H1 (cell line): ENCODE results near the gene DDX47. TPM values are rescaled to one million over a fixed set of nuclear protein-coding genes. Genes with fewer than 3 reads are reported as not detected.

ENCODE experiments used
- CTCF ChIA-PET: fragments of 300-600 bp; sonication (Branson Sonifier 250); formaldehyde crosslinking; loops from one replicate; lab custom pipeline; 2021; ENCODE audit not compliant: partially characterized antibody; lab: Charles Lee
- POLR2A ChIA-PET: fragments of 300-600 bp; sonication (Branson Sonifier 250); formaldehyde crosslinking; loops from one replicate; lab custom pipeline; 2021; ENCODE audit warnings: inconsistent platforms; ENCODE audit not compliant: partially characterized antibody; lab: Charles Lee
- DNase-seq, 2 experiments: peaks; one replicate each; pipeline versions ENCODE4 v3.0.0 to v3.0.0-alpha.2; 2010 to 2022; ENCODE audit warnings: low spot score in 2 of 2, low read depth in 1 of 2, mixed read lengths in 1 of 2
- FAIRE-seq: peaks from 2 replicates; lab custom pipeline; 2011; peaks lifted over from hg19 to GRCh38; lab: Jason Lieb, UNC
- H2AFZ ChIP-seq: 2 replicates; pipeline ENCODE4 v1.8.1; 2012; ENCODE audit warnings: low read length, inconsistent platforms
- H2AK5ac ChIP-seq: 2 replicates; pipeline ENCODE4 v1.6.1; 2013; ENCODE audit warnings: low read depth, low read length
- H2BK120ac ChIP-seq: replicated peaks from 2 replicates; pipeline ENCODE3; 2013; ENCODE audit warnings: low read depth, low read length, inconsistent platforms
- H2BK12ac ChIP-seq: 2 replicates; pipeline ENCODE4 v1.6.1; 2013; ENCODE audit warnings: low read depth, low read length
- H2BK15ac ChIP-seq: 2 replicates; pipeline ENCODE4 v1.6.1; 2013; ENCODE audit warnings: low read length
- H2BK20ac ChIP-seq: 2 replicates; pipeline ENCODE4 v1.6.1; 2013; ENCODE audit warnings: low read length
- H2BK5ac ChIP-seq: 2 replicates; pipeline ENCODE4 v1.6.1; 2013; ENCODE audit warnings: low read depth, low read length
- H3K14ac ChIP-seq: 2 replicates; pipeline ENCODE4 v1.6.1; 2013; ENCODE audit warnings: inconsistent platforms; ENCODE audit not compliant: insufficient read length
- H3K18ac ChIP-seq: 2 replicates; pipeline ENCODE4 v1.6.1; 2013; ENCODE audit warnings: low read length; ENCODE audit errors: extremely low read depth
- H3K23ac ChIP-seq: 2 replicates; pipeline ENCODE4 v1.6.1; 2013; ENCODE audit warnings: inconsistent platforms; ENCODE audit not compliant: insufficient read length
- H3K23me2 ChIP-seq: 2 replicates; pipeline ENCODE4 v1.6.1; 2013; ENCODE audit warnings: low read depth, low read length
- H3K27ac ChIP-seq: 2 replicates; pipeline ENCODE4 v1.6.1; 2011; ENCODE audit warnings: low read depth, low read length, inconsistent platforms
- H3K27me3 ChIP-seq, 4 experiments: replicated peaks in 1 of 4; 1 replicate in 1 of 4; 2 replicates in 3 of 4; pipeline versions ENCODE4 v1.6.1 to v1.8.1; 2011 to 2013; ENCODE audit warnings: low read length in 3 of 4, mild to moderate bottlenecking in 3 of 4, inconsistent platforms in 2 of 4, mixed read lengths in 2 of 4, moderate library complexity in 1 of 4; ENCODE audit not compliant: control insufficient read depth in 3 of 4, insufficient read depth in 3 of 4; ENCODE audit errors: extremely low read depth in 1 of 4
- H3K36me3 ChIP-seq, 4 experiments: 2 replicates each; pipeline versions ENCODE4 v1.6.1 to v1.8.1; 2011 to 2013; ENCODE audit warnings: mild to moderate bottlenecking in 4 of 4, low read length in 3 of 4, moderate library complexity in 2 of 4, control low read depth in 1 of 4, inconsistent platforms in 1 of 4; ENCODE audit not compliant: insufficient read depth in 4 of 4, control insufficient read depth in 2 of 4
- H3K4ac ChIP-seq: replicated peaks from 2 replicates; pipeline ENCODE3; 2013; ENCODE audit warnings: low read length, low read depth, mixed read lengths, inconsistent platforms; ENCODE audit not compliant: insufficient read length
- H3K4me1 ChIP-seq, 4 experiments: replicated peaks in 1 of 4; 1 replicate in 1 of 4; 2 replicates in 3 of 4; pipeline versions ENCODE4 v1.6.1 to v1.8.1; 2011 to 2013; ENCODE audit warnings: low read length in 3 of 4, inconsistent platforms in 2 of 4, mixed read lengths in 1 of 4; ENCODE audit not compliant: insufficient read depth in 4 of 4, control insufficient read depth in 3 of 4
- H3K4me2 ChIP-seq, 2 experiments: 2 replicates each; pipeline versions ENCODE4 v1.6.1 to v1.8.1; 2011 to 2013; ENCODE audit warnings: low read depth in 2 of 2, low read length in 2 of 2, control low read depth in 1 of 2, inconsistent platforms in 1 of 2, mild to moderate bottlenecking in 1 of 2; ENCODE audit not compliant: insufficient read depth in 1 of 2
- H3K4me3 ChIP-seq, 4 experiments: fragments of 200-600, 300-600 bp in 1 of 4; sonication (generic), shearing (Covaris generic), sonication (Bioruptor Twin) in 1 of 4; 2 replicates each; pipeline versions ENCODE4 v1.5.1 to v1.8.1; 2011 to 2016; ENCODE audit warnings: low read length in 4 of 4, low read depth in 3 of 4, control low read depth in 2 of 4, inconsistent platforms in 2 of 4, mild to moderate bottlenecking in 2 of 4, mixed read lengths in 1 of 4, moderate library complexity in 1 of 4; ENCODE audit not compliant: insufficient read depth in 2 of 4; ENCODE audit errors: extremely low read depth in 1 of 4
- H3K56ac ChIP-seq: replicated peaks from 2 replicates; pipeline ENCODE3; 2013; ENCODE audit warnings: low read depth, mild to moderate bottlenecking, mixed read lengths, low read length, inconsistent platforms; ENCODE audit not compliant: insufficient read length
- H3K79me1 ChIP-seq: 2 replicates; pipeline ENCODE4 v1.6.1; 2013; ENCODE audit warnings: low read depth, low read length, control low read depth
- H3K79me2 ChIP-seq, 2 experiments: 2 replicates each; pipeline versions ENCODE4 v1.6.1 to v1.8.1; 2012 to 2013; ENCODE audit warnings: low read length in 2 of 2, mild to moderate bottlenecking in 2 of 2, inconsistent platforms in 1 of 2; ENCODE audit not compliant: insufficient read depth in 2 of 2, control insufficient read depth in 1 of 2
- H3K9ac ChIP-seq, 4 experiments: replicated peaks in 1 of 4; 1 replicate in 1 of 4; 2 replicates in 3 of 4; pipeline versions ENCODE4 v1.6.1 to v1.8.1; 2011 to 2013; ENCODE audit warnings: low read depth in 3 of 4, low read length in 3 of 4, control low read depth in 2 of 4, mild to moderate bottlenecking in 2 of 4, moderate library complexity in 2 of 4, inconsistent platforms in 1 of 4; ENCODE audit errors: extremely low read depth in 1 of 4
- H3K9me3 ChIP-seq, 2 experiments: 2 replicates each; pipeline versions ENCODE4 v1.6.1 to v1.8.1; 2012 to 2013; ENCODE audit warnings: mild to moderate bottlenecking in 2 of 2, moderate library complexity in 2 of 2, control low read depth in 1 of 2, inconsistent platforms in 1 of 2, low read depth in 1 of 2, low read length in 1 of 2, mixed read lengths in 1 of 2; ENCODE audit not compliant: insufficient read depth in 2 of 2
- H4K20me1 ChIP-seq, 2 experiments: replicated peaks in 1 of 2; 2 replicates each; pipeline versions ENCODE3 to v1.8.1; 2011 to 2013; ENCODE audit warnings: inconsistent platforms in 2 of 2, low read length in 2 of 2, mild to moderate bottlenecking in 1 of 2; ENCODE audit not compliant: insufficient read depth in 2 of 2, control insufficient read depth in 1 of 2
- H4K5ac ChIP-seq: 2 replicates; pipeline ENCODE4 v1.6.1; 2013; ENCODE audit warnings: low read length, low read depth, mixed read lengths, inconsistent platforms; ENCODE audit not compliant: insufficient read length
- H4K8ac ChIP-seq: 2 replicates; pipeline ENCODE4 v1.8.0; 2013; ENCODE audit warnings: mild to moderate bottlenecking, moderate library complexity, low read length, inconsistent platforms; ENCODE audit not compliant: insufficient read depth; ENCODE audit errors: extremely low read depth
- H4K91ac ChIP-seq: replicated peaks from 2 replicates; pipeline ENCODE3; 2013; ENCODE audit warnings: low read length, mixed read lengths, inconsistent platforms; ENCODE audit not compliant: insufficient read length
- ASH2L ChIP-seq: fragments of 200-600, 300-600 bp; sonication (generic); IDR thresholded peaks from one replicate; pipeline ENCODE4 v1.7.1; 2017; ENCODE audit warnings: low read length
- BACH1 ChIP-seq: IDR thresholded peaks from 2 replicates; pipeline ENCODE4 v1.6.1; 2012; ENCODE audit warnings: low read length, improper control_type of control experiment
- CHD2 ChIP-seq: IDR thresholded peaks from 2 replicates; pipeline ENCODE4 v1.6.1; 2012; ENCODE audit warnings: low read length, improper control_type of control experiment
- FOSL1 ChIP-seq: IDR thresholded peaks from 2 replicates; pipeline ENCODE4 v1.6.1; 2011; ENCODE audit warnings: mild to moderate bottlenecking, low read depth, low read length, moderate library complexity; ENCODE audit not compliant: insufficient read depth
- GTF2F1 ChIP-seq: IDR thresholded peaks from 2 replicates; pipeline ENCODE4 v1.6.1; 2012; ENCODE audit warnings: low read depth, low read length, improper control_type of control experiment, borderline replicate concordance
- POLR2A ChIP-seq, 2 experiments: IDR thresholded peaks; 1 replicate in 1 of 2; 2 replicates in 1 of 2; pipeline ENCODE4 v1.6.1; 2011; ENCODE audit warnings: low read depth in 2 of 2, low read length in 2 of 2, mild to moderate bottlenecking in 2 of 2; ENCODE audit errors: control extremely low read depth in 1 of 2
- SP1 ChIP-seq: IDR thresholded peaks from 2 replicates; pipeline ENCODE4 v1.6.1; 2011; ENCODE audit warnings: low read depth, low read length
- USF2 ChIP-seq: IDR thresholded peaks from 2 replicates; pipeline ENCODE4 v1.6.1; 2011; ENCODE audit warnings: low read length, improper control_type of control experiment
- WGBS, 2 experiments: shearing (Covaris generic) in 1 of 2; methylation state at CpG; one replicate each; pipeline versions ENCODE4 v1.1.6 to v1.1.7; 2013 to 2015; ENCODE audit warnings: low lambda C conversion rate in 2 of 2, mixed read lengths in 2 of 2, inconsistent platforms in 1 of 2, low coverage in 1 of 2, missing lambda C conversion rate in 1 of 2; ENCODE audit not compliant: insufficient replicate concordance in 2 of 2, insufficient coverage in 1 of 2, insufficient read length in 1 of 2; ENCODE audit errors: extremely low coverage in 1 of 2, missing lambda C conversion rate in 1 of 2; 5-methylcytosine and 5-hydroxymethylcytosine counted together
- polyA plus RNA-seq, 7 experiments: library from polyadenylated mRNA; depleted of rRNA in 3 of 7; stranded (reverse) in 5 of 7; unstranded in 2 of 7; fragments of >200 nt in 5 of 7; fragments of 200-250 nt in 2 of 7; gene quantifications; 1 replicate in 5 of 7; 2 replicates in 1 of 7; 4 replicates in 1 of 7; pipeline versions ENCODE4 v1.2.1 to v1.2.3, GENCODE V29; 2011 to 2013; ENCODE audit warnings: missing spikeins in 2 of 7, mixed read lengths in 2 of 7
- total RNA-seq: library from RNA; stranded (reverse); fragmentation: NEBNext Ultra II Directional; extraction: Animal tissue kit (Norgen Biotek cat#: 25700); gene quantifications from 2 replicates; pipeline ENCODE4 v1.2.1, GENCODE V29; 2021

Gene DDX47
- total and polyA plus RNA-seq, 2 of the 8 experiments (the other 6 are each of a cell fraction or from before 2014, with no cell fraction given) = 54.4 to 74.2 TPM

GRCh38 chr12:12790956-12791355 lies 22.2 kb upstream of the DDX47 start:
- H2BK120ac ChIP-seq = no peak overlapping the region
- H3K14ac ChIP-seq = no peak overlapping the region
- no peaks in the 10 kb centered on the region for H4K20me1 ChIP-seq
- no peak overlapping the region for H3K4ac ChIP-seq
- peaks cover 12 to 28% (median 18%) of the 10 kb centered on the region in 4 experiments for H3K27me3 ChIP-seq
- DNase-seq (no peak), FAIRE-seq (no peak)
- CTCF ChIA-PET = interaction anchor here (3.4 to 4.7 kb wide), 2 partner anchors 13 to 23 kb away, joined by 15 to 55 read pairs; partner anchors contain the start of gene DDX47
- no peaks in the 10 kb centered on the region for H3K36me3 ChIP-seq
- H3K9ac ChIP-seq = no peak overlapping the region
- no peak overlapping the region for H4K91ac ChIP-seq
- H4K8ac ChIP-seq = no peak overlapping the region
- H2BK20ac ChIP-seq = no peak overlapping the region
- peaks cover 0 to 8% (median 4%) of the 10 kb centered on the region in 4 experiments; a peak in 3 of 7 replicates for H3K4me1 ChIP-seq
- H3K18ac ChIP-seq = no peak overlapping the region
- no peak overlapping the region for H2AFZ ChIP-seq
- no peaks in the 10 kb centered on the region for H3K9me3 ChIP-seq
- no peak overlapping the region for H3K4me3 ChIP-seq
- no peak overlapping the region for H2BK12ac ChIP-seq
- H2BK15ac ChIP-seq = no peak overlapping the region
- no peak overlapping the region for H4K5ac ChIP-seq
- no peak overlapping the region for H2BK5ac ChIP-seq
- H3K79me1 ChIP-seq = no peaks in the 10 kb centered on the region
- H2AK5ac ChIP-seq = no peak overlapping the region
- H3K23ac ChIP-seq = no peak overlapping the region
- TF ChIP-seq GTF2F1 = no peak
- no peak for TF ChIP-seq USF2
- TF ChIP-seq POLR2A (IDR thresholded peaks at IDR 0.05; ENCODE audit: control extremely low read depth in 1 of 2, low read depth in 2 of 2, low read length in 2 of 2) = no peak
- no peak for TF ChIP-seq ASH2L
- no peak for TF ChIP-seq CHD2
- TF ChIP-seq BACH1 = no peak
- TF ChIP-seq FOSL1 = no peak
- TF ChIP-seq SP1 = no peak
- peaks cover 4% of the 10 kb centered on the region; the same call in 1 of the 2 replicates for H3K23me2 ChIP-seq
- POLR2A ChIA-PET = no interaction called here
- H3K79me2 ChIP-seq = no peaks in the 10 kb centered on the region
- no peak overlapping the region for H3K27ac ChIP-seq
- H3K4me2 ChIP-seq = no peak overlapping the region
- WGBS, 2 experiments = 81% methylated on average over 4 of the region's 4 CpGs; no CpG with 5 or more reads in 1 of the 2 experiments
- no peak overlapping the region for H3K56ac ChIP-seq
